ENCODE results near the gene RASGRF1. TPM values are rescaled to one million over a fixed set of nuclear protein-coding genes. Genes with fewer than 3 reads are reported as not detected.

The RASGRF1 gene
- total and polyA plus RNA-seq, 2 experiments from 2014 or later = 0.05 to 0.24 TPM

DNA sequence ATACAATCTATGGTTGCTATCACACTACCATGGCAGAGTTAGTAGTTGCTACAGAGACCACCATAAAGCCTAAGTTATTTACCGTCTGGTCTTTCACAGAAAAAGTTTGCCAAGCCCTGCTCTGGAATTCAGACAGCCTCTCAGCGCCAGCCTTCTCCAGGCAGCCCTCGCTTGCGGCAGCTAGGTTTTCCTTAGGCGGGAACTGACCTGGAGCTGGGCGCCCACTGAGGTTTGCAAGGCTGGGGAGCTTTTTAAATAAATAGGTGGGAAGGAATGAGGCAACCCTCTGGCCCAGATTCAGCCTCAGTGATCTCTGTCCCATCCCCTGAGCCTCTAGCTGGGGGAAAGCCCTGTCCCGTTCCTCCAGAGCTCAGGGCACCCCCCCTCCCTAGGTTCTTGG lies 146.9 kb downstream of the RASGRF1 start (continued):
- TF ChIP-seq, protein P1, sequence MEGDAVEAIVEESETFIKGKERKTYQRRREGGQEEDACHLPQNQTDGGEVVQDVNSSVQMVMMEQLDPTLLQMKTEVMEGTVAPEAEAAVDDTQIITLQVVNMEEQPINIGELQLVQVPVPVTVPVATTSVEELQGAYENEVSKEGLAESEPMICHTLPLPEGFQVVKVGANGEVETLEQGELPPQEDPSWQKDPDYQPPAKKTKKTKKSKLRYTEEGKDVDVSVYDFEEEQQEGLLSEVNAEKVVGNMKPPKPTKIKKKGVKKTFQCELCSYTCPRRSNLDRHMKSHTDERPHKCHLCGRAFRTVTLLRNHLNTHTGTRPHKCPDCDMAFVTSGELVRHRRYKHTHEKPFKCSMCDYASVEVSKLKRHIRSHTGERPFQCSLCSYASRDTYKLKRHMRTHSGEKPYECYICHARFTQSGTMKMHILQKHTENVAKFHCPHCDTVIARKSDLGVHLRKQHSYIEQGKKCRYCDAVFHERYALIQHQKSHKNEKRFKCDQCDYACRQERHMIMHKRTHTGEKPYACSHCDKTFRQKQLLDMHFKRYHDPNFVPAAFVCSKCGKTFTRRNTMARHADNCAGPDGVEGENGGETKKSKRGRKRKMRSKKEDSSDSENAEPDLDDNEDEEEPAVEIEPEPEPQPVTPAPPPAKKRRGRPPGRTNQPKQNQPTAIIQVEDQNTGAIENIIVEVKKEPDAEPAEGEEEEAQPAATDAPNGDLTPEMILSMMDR (conservative IDR thresholded peaks at IDR 0.05; ENCODE audit: low read depth in 2 of 2) = no peak

DNA sequence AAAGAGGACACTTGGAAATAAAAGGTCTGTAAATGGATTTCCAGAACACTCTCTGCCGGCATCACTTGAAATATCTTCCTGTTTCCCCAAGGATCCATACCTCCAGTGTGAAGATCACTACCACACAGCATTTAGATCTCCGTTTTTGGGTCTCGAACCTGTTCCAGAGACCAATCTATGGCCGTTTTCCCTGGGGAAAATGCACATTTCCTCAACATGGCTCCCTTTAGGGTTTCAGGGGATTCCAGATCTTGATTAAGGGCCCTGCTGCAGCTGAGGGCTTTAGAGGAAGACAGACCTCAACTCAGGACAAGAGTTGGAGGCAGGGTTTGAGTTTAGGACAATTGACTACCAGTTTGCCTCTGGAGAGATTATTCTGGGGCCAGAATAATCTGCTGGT lies 147.8 kb downstream of the RASGRF1 start:
- H3K4me1 Mint-ChIP-seq = peaks cover 5% of the 10 kb centered on the region; the same call in 2 of the 3 replicates
- no peaks in the 10 kb centered on the region for H4K20me1 ChIP-seq (replicated peaks; ENCODE audit: insufficient read depth)
- no peaks in the 10 kb centered on the region for H3K36me3 ChIP-seq (ENCODE audit: insufficient read depth)
- no peaks in the 10 kb centered on the region; the same call in 2 of the 3 replicates for H3K9me3 Mint-ChIP-seq
- peaks cover 22% of the 10 kb centered on the region for H3K27me3 Mint-ChIP-seq (ENCODE audit: insufficient read depth, low read depth, poor library complexity)
- no peaks in the 10 kb centered on the region for H3K79me2 ChIP-seq (replicated peaks; ENCODE audit: insufficient read depth)
- H3K4me3 Mint-ChIP-seq = no peak overlapping the region
- ATAC-seq = no peak
- H3F3A ChIP-seq (replicated peaks; ENCODE audit: low read depth) = no peaks in the 10 kb centered on the region
- no peak overlapping the region for H3K27ac ChIP-seq (ENCODE audit: low read depth)
- no peak for DNase-seq (ENCODE audit: low spot score)
- H3K9me2 ChIP-seq (ENCODE audit: insufficient read depth) = no peaks in the 10 kb centered on the region
- H3K4me3 ChIP-seq = no peak overlapping the region
- H3K36me3 Mint-ChIP-seq (ENCODE audit: low read depth) = no peaks in the 10 kb centered on the region; the same call in 2 of the 3 replicates
- H2AFZ ChIP-seq = no peak overlapping the region
- no peak overlapping the region for H3K27ac Mint-ChIP-seq
- no peak overlapping the region for H3K4me2 ChIP-seq
- no peaks in the 10 kb centered on the region for H3K4me1 ChIP-seq (ENCODE audit: insufficient read depth)
- peaks cover 23% of the 10 kb centered on the region for H3K27me3 ChIP-seq (ENCODE audit: insufficient read depth)
- TF ChIP-seq POLR2AphosphoS5 (IDR thresholded peaks at IDR 0.05; ENCODE audit: low read depth) (no peak), EZH2 (IDR thresholded peaks at IDR 0.05; ENCODE audit: low read depth, unreplicated experiment) (no peak), CREB1 (CRISPR knock-in tag; IDR thresholded peaks at IDR 0.05; ENCODE audit: low read depth) (no peak), NANOG (IDR thresholded peaks at IDR 0.05; ENCODE audit: borderline replicate concordance) (no peak), ZNF331 (CRISPR knock-in tag; IDR thresholded peaks at IDR 0.05; ENCODE audit: low read depth) (no peak), ZNF114 (CRISPR knock-in tag; IDR thresholded peaks at IDR 0.05) (no peak), JUNB (IDR thresholded peaks at IDR 0.05; ENCODE audit: unreplicated experiment) (no peak), EZH2phosphoT487 (IDR thresholded peaks at IDR 0.05; ENCODE audit: unreplicated experiment) (no peak)
- TF ChIP-seq, protein P1 (conservative IDR thresholded peaks at IDR 0.05; ENCODE audit: low read depth in 2 of 2) = no peak
- TF ChIP-seq, protein P2, sequence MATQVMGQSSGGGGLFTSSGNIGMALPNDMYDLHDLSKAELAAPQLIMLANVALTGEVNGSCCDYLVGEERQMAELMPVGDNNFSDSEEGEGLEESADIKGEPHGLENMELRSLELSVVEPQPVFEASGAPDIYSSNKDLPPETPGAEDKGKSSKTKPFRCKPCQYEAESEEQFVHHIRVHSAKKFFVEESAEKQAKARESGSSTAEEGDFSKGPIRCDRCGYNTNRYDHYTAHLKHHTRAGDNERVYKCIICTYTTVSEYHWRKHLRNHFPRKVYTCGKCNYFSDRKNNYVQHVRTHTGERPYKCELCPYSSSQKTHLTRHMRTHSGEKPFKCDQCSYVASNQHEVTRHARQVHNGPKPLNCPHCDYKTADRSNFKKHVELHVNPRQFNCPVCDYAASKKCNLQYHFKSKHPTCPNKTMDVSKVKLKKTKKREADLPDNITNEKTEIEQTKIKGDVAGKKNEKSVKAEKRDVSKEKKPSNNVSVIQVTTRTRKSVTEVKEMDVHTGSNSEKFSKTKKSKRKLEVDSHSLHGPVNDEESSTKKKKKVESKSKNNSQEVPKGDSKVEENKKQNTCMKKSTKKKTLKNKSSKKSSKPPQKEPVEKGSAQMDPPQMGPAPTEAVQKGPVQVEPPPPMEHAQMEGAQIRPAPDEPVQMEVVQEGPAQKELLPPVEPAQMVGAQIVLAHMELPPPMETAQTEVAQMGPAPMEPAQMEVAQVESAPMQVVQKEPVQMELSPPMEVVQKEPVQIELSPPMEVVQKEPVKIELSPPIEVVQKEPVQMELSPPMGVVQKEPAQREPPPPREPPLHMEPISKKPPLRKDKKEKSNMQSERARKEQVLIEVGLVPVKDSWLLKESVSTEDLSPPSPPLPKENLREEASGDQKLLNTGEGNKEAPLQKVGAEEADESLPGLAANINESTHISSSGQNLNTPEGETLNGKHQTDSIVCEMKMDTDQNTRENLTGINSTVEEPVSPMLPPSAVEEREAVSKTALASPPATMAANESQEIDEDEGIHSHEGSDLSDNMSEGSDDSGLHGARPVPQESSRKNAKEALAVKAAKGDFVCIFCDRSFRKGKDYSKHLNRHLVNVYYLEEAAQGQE (IDR thresholded peaks at IDR 0.05; ENCODE audit: unreplicated experiment) = no peak
- TF ChIP-seq, protein P3, sequence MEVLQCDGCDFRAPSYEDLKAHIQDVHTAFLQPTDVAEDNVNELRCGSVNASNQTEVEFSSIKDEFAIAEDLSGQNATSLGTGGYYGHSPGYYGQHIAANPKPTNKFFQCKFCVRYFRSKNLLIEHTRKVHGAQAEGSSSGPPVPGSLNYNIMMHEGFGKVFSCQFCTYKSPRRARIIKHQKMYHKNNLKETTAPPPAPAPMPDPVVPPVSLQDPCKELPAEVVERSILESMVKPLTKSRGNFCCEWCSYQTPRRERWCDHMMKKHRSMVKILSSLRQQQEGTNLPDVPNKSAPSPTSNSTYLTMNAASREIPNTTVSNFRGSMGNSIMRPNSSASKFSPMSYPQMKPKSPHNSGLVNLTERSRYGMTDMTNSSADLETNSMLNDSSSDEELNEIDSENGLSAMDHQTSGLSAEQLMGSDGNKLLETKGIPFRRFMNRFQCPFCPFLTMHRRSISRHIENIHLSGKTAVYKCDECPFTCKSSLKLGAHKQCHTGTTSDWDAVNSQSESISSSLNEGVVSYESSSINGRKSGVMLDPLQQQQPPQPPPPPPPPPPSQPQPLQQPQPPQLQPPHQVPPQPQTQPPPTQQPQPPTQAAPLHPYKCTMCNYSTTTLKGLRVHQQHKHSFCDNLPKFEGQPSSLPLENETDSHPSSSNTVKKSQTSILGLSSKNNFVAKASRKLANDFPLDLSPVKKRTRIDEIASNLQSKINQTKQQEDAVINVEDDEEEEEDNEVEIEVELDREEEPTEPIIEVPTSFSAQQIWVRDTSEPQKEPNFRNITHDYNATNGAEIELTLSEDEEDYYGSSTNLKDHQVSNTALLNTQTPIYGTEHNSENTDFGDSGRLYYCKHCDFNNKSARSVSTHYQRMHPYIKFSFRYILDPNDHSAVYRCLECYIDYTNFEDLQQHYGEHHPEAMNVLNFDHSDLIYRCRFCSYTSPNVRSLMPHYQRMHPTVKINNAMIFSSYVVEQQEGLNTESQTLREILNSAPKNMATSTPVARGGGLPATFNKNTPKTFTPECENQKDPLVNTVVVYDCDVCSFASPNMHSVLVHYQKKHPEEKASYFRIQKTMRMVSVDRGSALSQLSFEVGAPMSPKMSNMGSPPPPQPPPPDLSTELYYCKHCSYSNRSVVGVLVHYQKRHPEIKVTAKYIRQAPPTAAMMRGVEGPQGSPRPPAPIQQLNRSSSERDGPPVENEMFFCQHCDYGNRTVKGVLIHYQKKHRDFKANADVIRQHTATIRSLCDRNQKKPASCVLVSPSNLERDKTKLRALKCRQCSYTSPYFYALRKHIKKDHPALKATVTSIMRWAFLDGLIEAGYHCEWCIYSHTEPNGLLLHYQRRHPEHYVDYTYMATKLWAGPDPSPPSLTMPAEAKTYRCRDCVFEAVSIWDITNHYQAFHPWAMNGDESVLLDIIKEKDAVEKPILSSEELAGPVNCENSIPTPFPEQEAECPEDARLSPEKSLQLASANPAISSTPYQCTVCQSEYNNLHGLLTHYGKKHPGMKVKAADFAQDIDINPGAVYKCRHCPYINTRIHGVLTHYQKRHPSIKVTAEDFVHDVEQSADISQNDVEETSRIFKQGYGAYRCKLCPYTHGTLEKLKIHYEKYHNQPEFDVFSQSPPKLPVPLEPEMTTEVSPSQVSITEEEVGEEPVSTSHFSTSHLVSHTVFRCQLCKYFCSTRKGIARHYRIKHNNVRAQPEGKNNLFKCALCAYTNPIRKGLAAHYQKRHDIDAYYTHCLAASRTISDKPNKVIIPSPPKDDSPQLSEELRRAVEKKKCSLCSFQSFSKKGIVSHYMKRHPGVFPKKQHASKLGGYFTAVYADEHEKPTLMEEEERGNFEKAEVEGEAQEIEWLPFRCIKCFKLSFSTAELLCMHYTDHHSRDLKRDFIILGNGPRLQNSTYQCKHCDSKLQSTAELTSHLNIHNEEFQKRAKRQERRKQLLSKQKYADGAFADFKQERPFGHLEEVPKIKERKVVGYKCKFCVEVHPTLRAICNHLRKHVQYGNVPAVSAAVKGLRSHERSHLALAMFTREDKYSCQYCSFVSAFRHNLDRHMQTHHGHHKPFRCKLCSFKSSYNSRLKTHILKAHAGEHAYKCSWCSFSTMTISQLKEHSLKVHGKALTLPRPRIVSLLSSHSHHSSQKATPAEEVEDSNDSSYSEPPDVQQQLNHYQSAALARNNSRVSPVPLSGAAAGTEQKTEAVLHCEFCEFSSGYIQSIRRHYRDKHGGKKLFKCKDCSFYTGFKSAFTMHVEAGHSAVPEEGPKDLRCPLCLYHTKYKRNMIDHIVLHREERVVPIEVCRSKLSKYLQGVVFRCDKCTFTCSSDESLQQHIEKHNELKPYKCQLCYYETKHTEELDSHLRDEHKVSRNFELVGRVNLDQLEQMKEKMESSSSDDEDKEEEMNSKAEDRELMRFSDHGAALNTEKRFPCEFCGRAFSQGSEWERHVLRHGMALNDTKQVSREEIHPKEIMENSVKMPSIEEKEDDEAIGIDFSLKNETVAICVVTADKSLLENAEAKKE (CRISPR knock-in tag; IDR thresholded peaks at IDR 0.05) = no peak

Data from GM23338 (cell line).